GM18517 (cell line): Measurements from ENCODE around the gene SERPING1.

ENCODE experiments used
- ATAC-seq: cut with Tn5 transposase; IDR thresholded peaks from one replicate; pipeline ENCODE4 v1.9.1; 2021; ENCODE audit warnings: mild to moderate bottlenecking, moderate library complexity; ENCODE audit not compliant: unreplicated experiment

The SERPING1 gene

DNA sequence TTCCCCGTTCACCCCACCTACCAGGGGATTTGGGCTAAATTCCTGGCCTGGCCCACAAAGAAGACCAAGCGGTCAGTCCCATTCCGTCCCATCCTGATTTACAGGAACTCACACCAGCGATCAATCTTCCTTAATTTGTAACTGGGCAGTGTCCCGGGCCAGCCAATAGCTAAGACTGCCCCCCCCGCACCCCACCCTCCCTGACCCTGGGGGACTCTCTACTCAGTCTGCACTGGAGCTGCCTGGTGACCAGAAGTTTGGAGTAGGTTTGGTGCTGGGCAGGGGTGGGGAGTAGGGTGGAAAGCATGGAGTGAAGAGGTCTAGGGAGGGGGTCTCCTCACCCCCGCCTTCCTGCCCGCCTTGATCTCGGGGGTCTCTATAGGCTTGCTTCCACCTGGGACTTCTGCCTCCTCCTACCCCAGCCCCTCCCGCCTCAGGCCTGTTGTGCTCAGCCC lies at the start of gene SERPING1:
Gene SERPING1, plus strand, starts transcription at position 225 of the 455 bp plus-strand sequence. CDS start 586 bp downstream, outside the sequence.
- no peak for ATAC-seq

DNA sequence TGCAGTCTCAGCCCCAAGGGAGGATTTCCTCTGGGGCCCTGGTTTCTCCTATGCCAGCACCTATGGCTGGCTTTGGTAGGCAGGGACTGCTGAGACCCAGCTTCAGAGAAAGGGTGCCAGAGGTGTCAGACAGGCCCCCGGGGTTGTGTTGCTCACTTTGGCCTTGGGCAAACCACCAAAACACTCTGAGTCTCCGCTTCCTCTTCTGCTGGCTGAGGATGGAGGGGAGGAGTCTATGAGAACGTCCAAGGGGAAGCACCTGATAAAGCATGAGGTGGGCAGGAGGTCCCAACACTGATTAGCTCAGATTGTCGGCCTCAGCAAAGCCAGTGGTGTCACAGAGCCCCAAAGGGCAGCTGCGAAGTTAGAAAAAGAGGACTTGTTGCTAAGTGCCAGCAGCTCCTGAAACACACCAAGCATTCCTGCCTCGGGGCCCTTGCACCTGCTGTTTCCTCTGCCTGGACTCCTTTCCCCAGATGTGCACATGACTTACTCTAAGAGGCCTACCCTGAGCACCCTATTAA lies 49.6 kb upstream of the SERPING1 start:
- ATAC-seq: peak; percentile 86

DNA sequence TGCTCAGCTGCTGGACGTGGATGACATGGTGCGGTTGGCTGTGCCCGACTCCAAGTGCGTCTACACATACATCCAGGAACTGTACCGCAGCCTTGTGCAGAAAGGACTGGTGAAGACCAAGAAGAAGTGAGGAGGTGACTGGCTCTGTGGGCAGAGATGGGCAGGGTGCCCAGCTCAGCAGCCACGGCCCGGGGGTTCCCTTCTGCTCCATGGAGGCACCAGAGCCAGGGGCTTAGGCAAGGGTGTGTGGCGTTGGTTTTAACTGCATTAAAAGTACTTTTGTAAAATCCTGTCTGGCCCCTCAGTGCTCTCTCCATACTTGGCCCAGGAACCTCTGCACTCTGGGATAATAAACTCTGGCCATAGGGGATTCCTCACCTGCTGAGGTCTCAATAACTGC lies 47.5 kb upstream of the SERPING1 start:
- no peak for ATAC-seq

DNA sequence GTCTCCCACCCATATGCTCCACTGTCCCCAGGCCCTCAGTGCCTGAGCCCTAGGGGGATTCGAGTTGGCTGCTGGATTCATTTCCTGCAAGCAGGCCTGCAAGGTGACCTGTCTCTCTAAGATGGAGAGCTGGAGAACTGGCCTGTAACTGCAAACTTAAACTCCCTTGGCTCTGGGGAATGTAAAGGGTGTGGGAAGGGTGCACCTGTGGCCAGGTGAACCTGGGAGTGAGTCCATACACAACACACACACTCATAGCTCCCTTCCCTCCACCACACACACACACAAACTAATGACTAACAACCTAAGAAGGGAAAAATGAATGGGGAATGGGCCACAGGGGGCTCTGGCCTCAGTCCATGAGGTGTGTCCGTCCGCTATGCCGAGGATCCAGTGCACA lies 45.5 kb upstream of the SERPING1 start:
- no peak for ATAC-seq

DNA sequence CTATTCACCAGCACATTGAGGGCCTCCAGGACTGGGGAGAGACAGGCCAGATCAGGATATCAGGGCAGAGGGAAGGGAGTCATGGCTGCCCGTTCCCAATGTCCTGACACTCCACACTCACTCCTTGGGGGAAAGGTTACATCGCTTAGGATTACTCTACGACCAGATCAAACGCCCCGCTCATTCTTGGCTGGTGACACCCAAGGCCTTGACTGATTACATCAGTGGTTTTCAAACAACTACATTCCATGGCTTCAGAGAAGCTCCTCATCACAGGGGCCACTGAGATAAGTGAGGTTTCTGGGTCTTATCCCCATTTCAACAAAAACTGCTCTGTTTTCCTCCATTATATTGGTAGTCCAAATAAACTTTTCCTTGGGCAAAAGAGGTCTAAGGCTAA lies 45.0 kb upstream of the SERPING1 start:
- no peak for ATAC-seq

DNA sequence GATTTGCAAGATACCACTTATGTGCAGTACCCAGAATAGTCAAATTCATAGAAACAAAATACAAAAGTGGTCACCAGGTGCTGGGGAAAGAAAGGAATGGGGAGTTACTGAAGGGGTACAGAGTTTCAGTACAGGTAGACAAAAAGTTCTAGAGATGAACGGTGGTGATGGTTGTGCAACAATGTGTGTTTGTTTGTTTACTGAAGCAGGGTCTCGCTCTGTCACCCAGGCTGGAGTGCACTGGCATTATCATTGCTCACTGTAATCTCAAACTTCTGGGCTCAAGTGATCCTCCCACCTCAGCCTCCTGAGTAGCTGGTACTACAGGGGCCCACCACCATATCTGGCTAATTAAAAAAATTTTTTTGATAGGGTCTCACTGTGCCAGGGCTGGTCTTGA lies 42.1 kb upstream of the SERPING1 start:
- no peak for ATAC-seq

DNA sequence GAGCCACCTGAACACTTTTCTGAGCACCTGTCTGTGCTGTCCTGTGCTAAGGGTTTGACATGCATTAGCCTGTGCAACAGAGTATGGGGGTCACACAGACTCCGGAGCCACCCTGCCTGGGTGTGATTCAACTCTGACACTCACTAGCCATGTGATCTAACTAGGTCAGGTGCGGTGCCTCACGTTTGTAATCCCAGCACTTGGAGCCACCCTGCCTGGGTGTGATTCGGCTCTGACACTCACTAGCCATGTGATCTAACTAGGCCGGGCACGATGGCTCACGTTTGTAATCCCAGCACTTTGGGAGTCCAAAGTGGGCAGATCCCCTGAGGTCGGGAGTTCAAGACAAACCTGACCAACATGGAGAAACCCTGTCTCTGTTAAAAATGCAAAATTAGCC lies 41.4 kb upstream of the SERPING1 start:
- ATAC-seq: no peak

DNA sequence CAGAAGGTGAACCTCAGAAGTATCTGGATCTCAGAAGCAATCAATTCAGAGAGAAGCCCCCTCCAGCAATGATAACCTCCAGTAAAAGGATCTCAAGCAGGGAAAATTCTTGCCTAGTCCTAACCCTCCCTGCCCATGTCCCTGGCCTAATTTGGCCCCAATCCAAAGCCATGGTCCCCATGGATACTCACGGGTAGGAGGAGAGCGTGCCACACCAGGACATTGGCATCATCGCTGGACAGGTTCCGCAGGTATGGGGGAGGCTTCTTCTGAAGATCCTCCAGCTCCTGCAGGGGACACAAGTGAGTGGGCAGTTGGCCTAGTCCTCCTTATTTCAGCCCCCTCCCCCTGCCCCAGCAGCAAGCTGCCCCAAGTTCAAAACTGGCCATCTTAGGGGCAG lies 37.3 kb upstream of the SERPING1 start:
- no peak for ATAC-seq

DNA sequence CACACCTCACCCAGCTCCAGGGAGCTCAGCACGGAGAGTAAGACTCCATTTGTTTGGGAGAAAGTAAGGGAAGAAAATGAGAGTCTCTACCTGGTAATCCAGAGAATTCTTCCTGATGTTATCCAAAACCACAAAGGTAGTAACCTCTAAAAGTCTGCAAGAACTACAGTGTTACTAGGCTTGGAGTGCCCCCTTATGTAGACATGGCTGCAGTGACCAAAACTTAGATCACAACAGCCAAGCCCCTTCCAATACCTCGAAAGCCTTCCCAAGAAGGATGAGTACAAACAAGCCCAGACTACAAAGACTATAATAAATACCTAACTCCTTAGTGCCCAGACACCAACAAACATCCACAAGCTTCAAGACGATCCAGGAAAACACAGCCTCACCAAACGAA lies 34.9 kb upstream of the SERPING1 start:
- ATAC-seq: no peak

DNA sequence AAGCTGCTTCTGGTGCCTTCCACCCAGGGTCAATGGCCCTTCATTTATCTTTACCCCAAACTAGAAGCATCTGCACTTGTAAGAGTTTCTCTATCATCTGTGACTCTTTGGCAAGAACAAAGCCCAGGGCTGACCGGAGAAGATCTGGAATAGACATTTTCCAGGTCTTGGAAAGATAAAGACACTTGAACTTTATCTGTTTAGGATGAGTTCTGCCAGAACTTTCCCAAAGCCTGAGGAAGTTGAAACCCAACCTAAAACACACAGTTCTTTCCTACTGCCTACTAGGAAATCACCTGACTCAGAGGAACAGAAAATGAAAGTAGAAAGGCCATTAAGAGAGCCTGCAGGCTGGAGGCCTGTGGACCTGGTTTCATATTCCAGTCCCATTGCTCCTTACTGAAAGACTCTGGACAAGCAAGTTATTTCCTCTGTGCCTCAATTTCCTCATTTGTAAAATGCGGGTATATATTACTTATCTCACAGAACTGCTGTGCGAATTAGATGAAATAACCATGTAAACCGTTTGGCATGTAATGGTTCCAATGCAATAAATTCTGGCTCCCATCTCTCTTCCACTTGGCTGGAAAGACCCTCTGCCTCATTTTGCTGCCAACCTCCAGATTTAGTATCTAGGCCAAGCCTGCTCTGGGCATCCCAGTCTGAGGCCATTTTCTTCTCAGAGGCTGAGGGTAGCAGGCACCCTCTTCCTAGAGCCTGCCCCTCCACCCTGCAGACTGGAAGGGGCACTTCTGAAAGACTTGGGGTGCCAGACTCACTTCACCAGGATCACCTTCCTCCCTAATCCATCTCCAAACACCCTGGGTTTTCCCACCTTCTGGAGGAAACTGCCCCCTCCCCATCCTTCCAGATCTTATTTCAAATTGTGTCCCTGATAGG lies 31.2 kb upstream of the SERPING1 start:
- peak; percentile 70 for ATAC-seq

DNA sequence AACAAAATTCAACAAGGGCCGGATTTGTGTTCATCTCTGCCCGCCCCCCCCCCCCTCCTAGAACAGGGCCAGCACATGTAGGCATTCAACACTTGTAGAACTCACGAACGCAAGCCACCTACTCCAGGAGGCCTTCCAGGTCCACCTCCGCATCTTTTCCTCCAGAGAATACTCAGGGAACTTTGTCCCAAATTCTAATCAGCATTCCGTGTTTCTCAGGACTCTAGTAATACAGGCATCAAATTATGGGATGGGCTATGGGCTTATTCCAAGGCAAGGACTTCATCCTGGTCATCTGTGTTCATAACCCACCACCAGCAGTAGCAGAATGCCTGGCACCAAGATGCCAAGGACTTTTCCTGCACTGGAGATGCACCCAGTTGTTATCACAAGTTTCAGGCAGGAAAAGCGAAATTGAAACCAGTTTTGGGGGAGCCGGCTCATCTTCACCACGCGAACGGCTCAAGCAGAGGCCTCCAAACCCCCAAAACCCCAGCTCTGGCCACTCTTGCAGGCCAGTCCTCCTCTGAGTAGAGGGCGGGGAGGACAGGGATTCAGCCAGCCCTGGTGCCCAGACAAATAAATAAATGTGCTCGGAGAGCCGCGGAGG lies 30.5 kb upstream of the SERPING1 start:
- ATAC-seq: no peak

DNA sequence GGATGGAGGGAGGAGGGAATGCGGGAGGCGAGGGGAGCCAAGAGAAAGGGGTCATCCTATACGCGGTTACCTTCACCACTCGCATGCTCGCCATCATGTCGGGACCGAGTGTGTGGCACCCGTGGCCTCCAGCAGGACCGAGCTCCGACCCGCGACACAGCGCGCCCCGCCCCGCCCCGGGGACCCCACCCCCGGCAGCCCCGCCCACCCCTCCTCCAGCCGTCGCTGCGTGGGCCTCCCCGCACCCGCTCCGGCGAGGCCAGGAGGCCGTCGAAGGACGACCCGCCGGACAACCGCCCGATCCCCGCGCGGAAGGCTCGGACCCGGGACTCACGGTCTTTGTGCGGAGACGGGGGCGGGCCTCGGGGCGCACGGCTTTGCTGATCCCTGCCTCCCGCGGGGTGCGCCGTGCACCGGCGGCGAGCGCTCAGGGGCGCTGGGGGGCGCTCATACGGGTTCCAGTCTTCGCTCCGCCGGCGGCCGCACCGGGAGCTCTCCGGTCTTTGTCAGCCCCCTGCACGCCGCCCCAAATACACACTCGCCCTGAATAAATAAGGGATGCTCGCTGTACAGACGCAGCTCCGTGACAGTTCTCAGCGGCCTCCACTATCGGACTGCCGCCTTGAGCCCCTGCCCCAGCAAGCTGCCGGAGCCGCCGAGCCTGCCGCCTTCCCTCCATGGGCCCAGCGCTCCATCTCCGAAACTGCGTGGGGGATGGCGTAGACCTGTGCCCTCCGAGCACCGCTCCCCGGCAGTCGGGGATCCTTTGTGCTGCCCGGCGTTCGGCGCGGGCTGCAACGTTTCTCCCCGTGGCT lies 29.8 kb upstream of the SERPING1 start, which contains the start of gene UBE2L6:
Gene UBE2L6, minus strand, starts transcription at position 158 of the 815 bp plus-strand sequence. Its CDS starts 61 bp downstream, at position 97.
- peak; percentile 47 for ATAC-seq

DNA sequence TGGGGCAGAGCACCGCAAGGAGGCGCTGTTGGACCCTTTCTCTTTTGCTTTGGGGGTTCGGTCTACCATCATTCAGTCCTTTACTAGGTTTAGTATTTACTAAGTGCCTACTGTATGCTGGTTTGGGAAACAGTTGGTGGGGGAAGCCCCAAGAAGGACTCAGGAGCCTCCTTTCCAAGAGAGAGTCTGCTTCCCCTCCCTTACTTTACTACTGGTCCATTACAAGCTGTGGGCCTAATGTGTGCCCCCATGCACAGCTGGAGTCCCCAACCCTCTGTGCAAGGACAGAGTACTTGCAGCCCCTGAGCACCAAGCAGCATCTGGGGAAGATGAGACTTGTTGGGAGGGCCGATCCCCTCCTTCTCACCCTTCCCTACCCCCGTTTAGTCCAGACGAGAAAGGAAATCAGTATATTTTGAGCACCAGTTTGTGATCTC lies 29.1 kb upstream of the SERPING1 start:
- peak; percentile 73 for ATAC-seq

DNA sequence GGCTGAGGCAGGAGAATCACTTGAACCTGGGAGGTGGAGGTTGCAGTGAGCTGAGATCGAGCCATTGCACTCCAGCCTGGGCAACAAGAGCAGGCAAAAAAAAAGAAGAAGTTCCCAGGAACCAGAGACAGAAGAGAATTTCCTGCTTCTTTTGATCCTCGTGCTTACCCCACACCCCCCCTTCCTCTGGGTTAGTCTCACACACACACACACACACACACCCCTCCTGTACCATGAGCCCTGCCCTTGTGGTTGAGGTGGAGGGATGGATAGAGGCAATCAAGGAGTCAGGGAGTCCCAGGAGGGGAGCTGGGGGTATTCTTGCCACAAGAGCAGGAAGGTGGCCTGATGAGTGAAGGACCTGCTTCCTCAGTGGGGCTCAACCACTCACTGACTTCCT lies 25.9 kb upstream of the SERPING1 start:
- no peak for ATAC-seq

DNA sequence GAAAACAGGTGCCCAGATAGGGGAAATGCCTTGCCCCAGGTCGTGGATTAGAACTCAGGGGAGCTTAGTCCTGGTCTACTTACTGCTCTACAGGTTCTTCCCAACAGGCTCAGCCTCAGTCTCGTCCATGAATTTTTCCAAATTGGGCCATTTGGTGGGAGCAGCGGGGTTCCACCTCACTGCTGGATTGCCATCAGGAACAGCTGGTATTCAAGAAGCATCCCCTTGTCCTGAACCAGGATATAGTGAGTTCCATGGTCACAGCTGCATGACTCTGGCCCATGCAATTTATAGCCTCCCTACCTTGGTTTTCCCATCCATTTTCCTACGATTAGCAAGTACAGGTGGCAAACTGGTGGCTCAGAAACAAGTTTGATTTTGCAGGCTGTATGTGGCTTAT lies 23.4 kb upstream of the SERPING1 start:
- ATAC-seq: no peak

DNA sequence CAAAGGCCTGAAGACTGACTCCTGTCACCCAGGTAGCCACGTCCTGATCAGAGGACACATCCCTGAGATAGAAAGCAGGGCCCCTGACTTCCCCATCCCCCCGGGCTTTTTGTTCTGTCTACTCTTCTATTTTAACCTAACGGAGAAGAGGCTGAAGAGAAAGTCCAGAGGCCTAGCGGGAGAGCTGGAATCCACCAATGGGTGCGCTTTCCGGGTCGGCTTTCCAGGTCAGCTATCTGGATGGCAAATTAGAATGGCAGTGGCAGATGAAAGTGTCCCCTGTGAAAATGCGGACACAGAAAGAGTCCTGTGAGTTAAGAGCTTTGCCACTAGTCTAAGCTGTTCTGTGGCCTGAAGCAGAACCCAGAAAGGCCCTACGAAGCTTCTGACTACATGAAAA lies 13.1 kb upstream of the SERPING1 start:
- no peak for ATAC-seq

DNA sequence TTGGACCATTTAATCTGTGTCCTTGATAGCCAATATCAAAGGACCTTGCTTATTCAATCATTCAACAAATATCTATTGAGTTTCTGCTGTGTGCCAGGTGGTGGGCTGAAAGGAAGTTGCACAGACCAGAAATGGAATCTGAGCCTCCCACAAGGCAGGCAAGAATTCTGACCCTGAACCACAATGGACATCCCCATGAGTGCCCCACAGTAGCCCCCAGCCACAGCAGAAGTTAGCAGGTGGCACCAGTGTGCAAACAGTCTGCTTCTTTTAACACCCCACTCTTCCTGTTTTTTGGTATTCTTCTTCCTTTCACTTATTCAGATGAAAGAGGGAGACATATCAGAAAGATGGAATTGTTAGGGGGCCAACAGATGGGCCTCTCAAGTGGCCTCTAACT lies 12.2 kb upstream of the SERPING1 start:
- no peak for ATAC-seq

DNA sequence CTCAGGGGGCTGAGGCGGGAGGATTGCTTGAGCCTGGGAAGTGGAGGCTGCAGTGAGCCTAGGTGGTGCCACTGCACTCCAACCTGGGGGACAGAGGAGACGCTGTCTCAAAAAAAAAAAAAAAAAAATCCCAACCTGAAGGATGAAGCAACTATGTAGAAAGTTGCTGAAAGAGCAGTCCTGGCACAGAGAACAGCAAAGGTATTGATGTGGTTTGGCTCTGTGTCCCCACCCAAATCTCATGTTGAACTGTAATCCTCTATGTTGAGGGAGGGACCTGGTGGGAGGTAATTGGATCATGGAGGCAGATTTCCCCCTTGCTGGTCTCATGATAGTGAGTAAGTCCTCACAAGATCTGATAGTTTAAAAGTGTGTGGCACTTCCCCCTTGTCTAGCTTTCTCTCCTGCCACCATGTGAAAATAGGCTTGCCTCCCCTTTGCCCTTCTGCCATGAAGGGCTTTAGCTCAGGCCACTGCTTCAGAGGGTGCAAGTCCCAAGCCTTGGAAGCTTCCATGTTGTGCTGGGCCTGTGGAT lies 10.7 kb upstream of the SERPING1 start:
- no peak for ATAC-seq

DNA sequence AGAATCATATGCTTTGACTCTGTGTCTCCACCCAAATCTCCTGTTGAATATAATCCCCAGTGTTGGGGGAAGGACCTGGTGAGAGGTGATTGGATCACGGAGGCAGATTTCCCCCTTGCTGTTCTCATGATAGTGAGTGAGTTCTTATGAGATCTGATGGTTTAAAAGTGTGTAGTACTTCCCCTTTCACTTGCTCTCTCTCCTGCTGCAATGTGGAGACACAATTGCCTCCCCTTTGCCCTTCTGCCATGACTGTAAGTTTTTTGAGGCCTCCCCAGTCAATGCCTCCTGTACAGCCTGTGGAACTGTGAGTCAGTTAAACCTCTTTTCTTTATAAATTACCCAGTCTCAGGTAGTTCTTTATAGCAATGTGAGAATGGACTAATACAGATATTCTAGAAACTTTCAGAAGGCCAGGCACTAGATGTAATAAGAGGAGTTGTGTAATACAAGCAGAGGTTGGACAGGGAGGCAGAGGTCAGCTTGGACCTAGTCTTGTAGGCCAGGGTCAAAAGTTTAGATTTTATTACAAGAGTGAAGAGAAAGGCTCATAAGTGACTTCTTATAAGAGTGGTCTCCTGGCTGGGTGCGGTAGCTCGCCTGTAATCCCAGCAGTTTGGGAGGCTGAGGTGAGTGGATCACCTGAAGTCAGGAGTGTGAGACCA lies 9.3 kb upstream of the SERPING1 start:
- no peak for ATAC-seq

DNA sequence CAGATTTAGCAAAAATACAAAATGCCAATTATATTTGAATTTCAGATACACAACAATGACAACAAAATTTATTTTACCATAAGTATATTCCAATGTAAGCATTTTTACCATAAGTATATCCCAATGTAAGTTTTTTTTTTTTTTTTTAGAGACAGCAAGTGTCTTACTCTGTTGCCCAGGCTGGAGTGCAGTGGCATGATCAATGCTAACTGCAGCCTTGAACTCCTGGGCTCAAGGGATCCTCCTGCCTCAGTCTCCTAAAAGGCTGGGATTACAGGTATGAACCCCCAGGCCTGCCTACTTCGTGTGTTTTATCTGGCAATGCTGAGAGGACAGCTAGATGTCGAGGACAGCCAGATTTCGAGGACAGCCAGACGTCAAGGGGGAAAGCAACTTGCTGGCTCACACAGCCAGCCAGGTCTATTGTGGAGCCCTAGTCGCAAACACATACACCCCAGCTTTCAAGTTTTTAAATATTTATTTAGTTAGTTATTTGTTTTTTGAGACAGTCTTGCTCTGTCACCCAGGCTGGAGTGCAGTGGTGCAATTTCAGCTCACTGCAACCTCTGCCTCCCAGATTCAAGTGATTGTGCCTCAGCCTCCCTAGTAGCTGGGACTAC lies 1.1 kb upstream of the SERPING1 start:
- no peak for ATAC-seq
